COLO829 (cell line): Measurements from ENCODE around the gene CECR2.

Experiments used
- DNase-seq: peaks from one replicate; pipeline ENCODE4 v3.0.0; 2012; ENCODE audit warnings: low spot score

Gene CECR2

GRCh38 chr22:17369439-17370025 lies at the start of gene CECR2:
Gene CECR2 (plus strand): TSS chr22:17369460. CDS start chr22:17369784, 324 bp downstream.
- no peak for DNase-seq

GRCh38 chr22:17319546-17319945 lies 49.7 kb upstream of the CECR2 start:
- no peak for DNase-seq

- no peak for DNase-seq
These were observed 46.7 kb upstream of the CECR2 start for GRCh38 chr22:17322511-17322910.

- no peak for DNase-seq
These were observed 37.6 kb upstream of the CECR2 start for GRCh38 chr22:17331690-17332089.

- no peak for DNase-seq
These were observed 37.0 kb upstream of the CECR2 start for GRCh38 chr22:17332109-17332800.

GRCh38 chr22:17334059-17334458 lies 35.2 kb upstream of the CECR2 start:
- no peak for DNase-seq

GRCh38 chr22:17334983-17335382 lies 34.3 kb upstream of the CECR2 start:
- DNase-seq: no peak

- no peak for DNase-seq
These were observed 33.2 kb upstream of the CECR2 start for GRCh38 chr22:17336061-17336460.

GRCh38 chr22:17337639-17338038 lies 31.6 kb upstream of the CECR2 start:
- DNase-seq: no peak

GRCh38 chr22:17339095-17339693 lies 30.1 kb upstream of the CECR2 start:
- DNase-seq: no peak

- no peak for DNase-seq
These were observed 26.9 kb upstream of the CECR2 start for GRCh38 chr22:17342361-17342760.

GRCh38 chr22:17343766-17344165 lies 25.5 kb upstream of the CECR2 start:
- DNase-seq: no peak

GRCh38 chr22:17346578-17346977 lies 22.7 kb upstream of the CECR2 start:
- no peak for DNase-seq

- no peak for DNase-seq
These were observed 21.5 kb upstream of the CECR2 start for GRCh38 chr22:17347724-17348123.

- no peak for DNase-seq
These were observed 20.7 kb upstream of the CECR2 start for GRCh38 chr22:17348464-17349103.

- no peak for DNase-seq
These were observed 20.1 kb upstream of the CECR2 start for GRCh38 chr22:17349172-17349571.

GRCh38 chr22:17350292-17350691 lies 19.0 kb upstream of the CECR2 start:
- DNase-seq: peak; percentile 59

- DNase-seq: no peak
These were observed 16.5 kb upstream of the CECR2 start for GRCh38 chr22:17352798-17353197.

- no peak for DNase-seq
These were observed 11.6 kb upstream of the CECR2 start for GRCh38 chr22:17357688-17358087.

- DNase-seq: no peak
These were observed 10.8 kb upstream of the CECR2 start for GRCh38 chr22:17358415-17358814.

GRCh38 chr22:17359501-17359900 lies 9.8 kb upstream of the CECR2 start:
- no peak for DNase-seq

- DNase-seq: no peak
These were observed 2.9 kb upstream of the CECR2 start for GRCh38 chr22:17366329-17366728.

GRCh38 chr22:17366830-17367229 lies 2.4 kb upstream of the CECR2 start:
- DNase-seq: peak; percentile 49
